ENCODE measurements around the gene KLHL35.

The KLHL35 gene

GRCh38 chr11:75440960-75441803 is 8.2 kb upstream of the KLHL35 start:
- Mint-ChIP-seq H3K27me3 (ENCODE audit: low read depth) (no peaks in the 10 kb centered on the region), H3K4me1 (ENCODE audit: low read depth) (no peaks in the 10 kb centered on the region), H3K36me3 (ENCODE audit: low read depth) (no peaks in the 10 kb centered on the region), H3K4me3 (no peak overlapping the region), H3K27ac (no peak overlapping the region), H3K9me3 (no peaks in the 10 kb centered on the region)
- DNase-seq (ENCODE audit: low spot score) = no peak

- Mint-ChIP-seq H3K36me3 (ENCODE audit: low read depth) (no peaks in the 10 kb centered on the region), H3K9me3 (no peaks in the 10 kb centered on the region), H3K27ac (no peak overlapping the region), H3K4me1 (ENCODE audit: low read depth) (no peaks in the 10 kb centered on the region), H3K4me3 (no peak overlapping the region), H3K27me3 (ENCODE audit: low read depth) (no peaks in the 10 kb centered on the region)
- no peak for DNase-seq (ENCODE audit: low spot score)
Measured at GRCh38 chr11:75439495-75440120, 6.6 kb upstream of the KLHL35 start.

- Mint-ChIP-seq H3K4me1 (ENCODE audit: low read depth) (no peaks in the 10 kb centered on the region), H3K36me3 (ENCODE audit: low read depth) (no peaks in the 10 kb centered on the region), H3K9me3 (no peaks in the 10 kb centered on the region), H3K4me3 (no peak overlapping the region), H3K27ac (no peak overlapping the region), H3K27me3 (ENCODE audit: low read depth) (no peaks in the 10 kb centered on the region)
- DNase-seq (ENCODE audit: low spot score) = no peak
Measured at GRCh38 chr11:75439026-75439425, 6.0 kb upstream of the KLHL35 start.

GRCh38 chr11:75437966-75438659 is 5.1 kb upstream of the KLHL35 start:
- H3K4me3 Mint-ChIP-seq = no peak overlapping the region
- no peaks in the 10 kb centered on the region for H3K9me3 Mint-ChIP-seq
- DNase-seq (ENCODE audit: low spot score) = no peak
- H3K27me3 Mint-ChIP-seq (ENCODE audit: low read depth) = peaks cover 7% of the 10 kb centered on the region
- no peaks in the 10 kb centered on the region for H3K36me3 Mint-ChIP-seq (ENCODE audit: low read depth)
- no peaks in the 10 kb centered on the region for H3K4me1 Mint-ChIP-seq (ENCODE audit: low read depth)
- no peak overlapping the region for H3K27ac Mint-ChIP-seq

- Mint-ChIP-seq H3K4me1 (ENCODE audit: low read depth) (peaks cover 2% of the 10 kb centered on the region), H3K27ac (no peak overlapping the region), H3K9me3 (no peaks in the 10 kb centered on the region), H3K4me3 (no peak overlapping the region), H3K27me3 (ENCODE audit: low read depth) (peaks cover 18% of the 10 kb centered on the region), H3K36me3 (ENCODE audit: low read depth) (no peaks in the 10 kb centered on the region)
- DNase-seq (ENCODE audit: low spot score) = no peak
Measured at GRCh38 chr11:75436806-75437205, 3.8 kb upstream of the KLHL35 start.

GRCh38 chr11:75435571-75435925 is 2.5 kb upstream of the KLHL35 start:
- Mint-ChIP-seq H3K4me1 (ENCODE audit: low read depth) (peaks cover 9% of the 10 kb centered on the region), H3K27me3 (ENCODE audit: low read depth) (peaks cover 31% of the 10 kb centered on the region), H3K4me3 (no peak overlapping the region), H3K9me3 (no peaks in the 10 kb centered on the region), H3K27ac (no peak overlapping the region), H3K36me3 (ENCODE audit: low read depth) (no peaks in the 10 kb centered on the region)
- no peak for DNase-seq (ENCODE audit: low spot score)

- no peak for DNase-seq (ENCODE audit: low spot score)
- peaks cover 10% of the 10 kb centered on the region for H3K4me1 Mint-ChIP-seq (ENCODE audit: low read depth)
- no peak overlapping the region for H3K4me3 Mint-ChIP-seq
- no peak overlapping the region for H3K27ac Mint-ChIP-seq
- H3K9me3 Mint-ChIP-seq = no peaks in the 10 kb centered on the region
- H3K36me3 Mint-ChIP-seq (ENCODE audit: low read depth) = no peaks in the 10 kb centered on the region
- H3K27me3 Mint-ChIP-seq (ENCODE audit: low read depth) = peaks cover 33% of the 10 kb centered on the region
Measured at GRCh38 chr11:75434886-75435570, 2.0 kb upstream of the KLHL35 start.

GRCh38 chr11:75434051-75434450 is 1.0 kb upstream of the KLHL35 start:
- Mint-ChIP-seq H3K36me3 (ENCODE audit: low read depth) (peaks cover 4% of the 10 kb centered on the region), H3K4me1 (ENCODE audit: low read depth) (peaks cover 15% of the 10 kb centered on the region), H3K4me3 (no peak overlapping the region), H3K27ac (no peak overlapping the region), H3K27me3 (ENCODE audit: low read depth) (peaks cover 37% of the 10 kb centered on the region), H3K9me3 (peaks cover 3% of the 10 kb centered on the region)
- no peak for DNase-seq (ENCODE audit: low spot score)

GRCh38 chr11:75433443-75433842 is 440 bp upstream of the KLHL35 start:
- Mint-ChIP-seq H3K4me1 (ENCODE audit: low read depth) (peaks cover 19% of the 10 kb centered on the region), H3K36me3 (ENCODE audit: low read depth) (peaks cover 8% of the 10 kb centered on the region), H3K27ac (no peak overlapping the region), H3K4me3 (no peak overlapping the region), H3K9me3 (peaks cover 3% of the 10 kb centered on the region), H3K27me3 (ENCODE audit: low read depth) (peaks cover 43% of the 10 kb centered on the region)
- no peak for DNase-seq (ENCODE audit: low spot score)

GRCh38 chr11:75431533-75432525 is 1.2 kb downstream of the KLHL35 start:
- no peak for DNase-seq (ENCODE audit: low spot score)
- H3K27ac Mint-ChIP-seq = no peak overlapping the region
- peak overlapping the region; percentile 83 for H3K4me3 Mint-ChIP-seq
- H3K9me3 Mint-ChIP-seq = peaks cover 3% of the 10 kb centered on the region
- peaks cover 27% of the 10 kb centered on the region for H3K4me1 Mint-ChIP-seq (ENCODE audit: low read depth)
- H3K27me3 Mint-ChIP-seq (ENCODE audit: low read depth) = peaks cover 55% of the 10 kb centered on the region
- H3K36me3 Mint-ChIP-seq (ENCODE audit: low read depth) = peaks cover 9% of the 10 kb centered on the region

- DNase-seq (ENCODE audit: low spot score) = no peak
- peak overlapping the region; percentile 82 for H3K27ac Mint-ChIP-seq
- H3K27me3 Mint-ChIP-seq (ENCODE audit: low read depth) = peaks cover 55% of the 10 kb centered on the region
- peaks cover 27% of the 10 kb centered on the region for H3K4me1 Mint-ChIP-seq (ENCODE audit: low read depth)
- H3K4me3 Mint-ChIP-seq = peak overlapping the region; percentile 83
- peaks cover 3% of the 10 kb centered on the region for H3K9me3 Mint-ChIP-seq
- H3K36me3 Mint-ChIP-seq (ENCODE audit: low read depth) = peaks cover 9% of the 10 kb centered on the region
Measured at GRCh38 chr11:75430714-75431532, 2.1 kb downstream of the KLHL35 start.

- H3K36me3 Mint-ChIP-seq (ENCODE audit: low read depth) = peaks cover 9% of the 10 kb centered on the region
- DNase-seq (ENCODE audit: low spot score) = peak; percentile 70
- H3K27me3 Mint-ChIP-seq (ENCODE audit: low read depth) = peaks cover 55% of the 10 kb centered on the region
- H3K4me1 Mint-ChIP-seq (ENCODE audit: low read depth) = peaks cover 27% of the 10 kb centered on the region
- H3K9me3 Mint-ChIP-seq = peaks cover 3% of the 10 kb centered on the region
- H3K4me3 Mint-ChIP-seq = peak overlapping the region; percentile 83
- peak overlapping the region; percentile 82 for H3K27ac Mint-ChIP-seq
Measured at GRCh38 chr11:75429902-75430713, 2.9 kb downstream of the KLHL35 start.

Measured in T-helper 2 cell treated with Interferon-gamma antibody and Interleukin-4, amounts not matched to agents 5 μg/mL and 100 μg/mL, for 36 hours (primary cell).